Thoracic aorta (tissue), 2 donors: ENCODE measurements around the gene SH2D5. TPM values are rescaled to one million over a fixed set of nuclear protein-coding genes. Genes with fewer than 3 reads are reported as not detected.
A peak's percentile ranks its signal among the peaks of the same experiment; 100 is the strongest.

ENCODE experiments used
- ATAC-seq: fragments of 150-250 bp; one replicate; pipeline ENCODE4 v1.8.0; 2017; ENCODE audit warnings: low read depth; ENCODE audit not compliant: insufficient number of reproducible peaks, low FRiP score
- DNase-seq: peaks from one replicate; pipeline ENCODE4 v3.0.0-alpha.2; 2020; ENCODE audit warnings: low spot score
- H3K27ac ChIP-seq, 2 donors: fragments of 200-600 bp; sonication (generic); 1 replicate in 1 of 2; 2 replicates in 1 of 2; pipeline ENCODE4 v1.5.1; 2016; ENCODE audit warnings: mild to moderate bottlenecking in 2 of 2, moderate library complexity in 2 of 2
- H3K27me3 ChIP-seq: fragments of 200-600 bp; sonication (generic); replicated peaks from 2 replicates; pipeline ENCODE4 v1.6.0; 2016; ENCODE audit warnings: mild to moderate bottlenecking; ENCODE audit not compliant: insufficient read depth
- H3K36me3 ChIP-seq: fragments of 200-600 bp; sonication (generic); one replicate; pipeline ENCODE4 v1.5.1; 2016
- H3K4me1 ChIP-seq, 2 donors: fragments of 200-600 bp; sonication (generic); 1 replicate in 1 of 2; 2 replicates in 1 of 2; pipeline versions ENCODE4 v1.5.1 to v1.6.0; 2016; ENCODE audit warnings: low read depth in 2 of 2, mild to moderate bottlenecking in 1 of 2; ENCODE audit not compliant: control insufficient read depth in 1 of 2
- H3K4me3 ChIP-seq: fragments of 200-600 bp; sonication (generic); 2 replicates; pipeline ENCODE4 v1.5.1; 2016; ENCODE audit warnings: mild to moderate bottlenecking
- H3K9me3 ChIP-seq: fragments of 200-600 bp; sonication (generic); 2 replicates; pipeline ENCODE4 v1.5.1; 2016
- CTCF ChIP-seq: fragments of 200-600 bp; sonication (generic); IDR thresholded peaks from one replicate; pipeline ENCODE4 v1.5.1; 2019; ENCODE audit warnings: antibody characterized with exemption
- total RNA-seq, 2 donors: library from RNA; depleted of rRNA; stranded (reverse); fragments of >200 nt; gene quantifications; one replicate each; pipeline versions ENCODE4 v1.1.0 to v1.2.3, GENCODE V29; 2016

SH2D5 gene
- total RNA-seq, 2 donors from 2014 or later, result 0.41 TPM; not detected in 1

- no peak overlapping the region for H3K27ac ChIP-seq
- H3K4me3 ChIP-seq, result peak overlapping the region; percentile 86
- ATAC-seq (no peak), DNase-seq (no peak)
- peaks cover 12 to 25% of the 10 kb centered on the region in 2 donors for H3K4me1 ChIP-seq
- TF ChIP-seq CTCF, result no peak
- H3K27me3 ChIP-seq, result peaks cover 7% of the 10 kb centered on the region
- H3K9me3 ChIP-seq, result no peaks in the 10 kb centered on the region
- no peaks in the 10 kb centered on the region for H3K36me3 ChIP-seq
Measured at GRCh38 chr1:20731057-20731991, 1.2 kb downstream of the SH2D5 start.

GRCh38 chr1:20730690-20731056 lies 1.8 kb downstream of the SH2D5 start:
- H3K4me1 ChIP-seq, result peaks cover 12 to 25% of the 10 kb centered on the region in 2 donors
- H3K9me3 ChIP-seq, result no peaks in the 10 kb centered on the region
- DNase-seq (no peak), ATAC-seq (no peak)
- H3K27me3 ChIP-seq, result peaks cover 7% of the 10 kb centered on the region
- no peaks in the 10 kb centered on the region for H3K36me3 ChIP-seq
- H3K4me3 ChIP-seq, result no peak overlapping the region
- no peak overlapping the region for H3K27ac ChIP-seq
- no peak for TF ChIP-seq CTCF

- no peak overlapping the region for H3K4me3 ChIP-seq
- no peaks in the 10 kb centered on the region for H3K36me3 ChIP-seq
- H3K4me1 ChIP-seq, result peaks cover 12 to 25% of the 10 kb centered on the region in 2 donors
- H3K27ac ChIP-seq, result no peak overlapping the region
- no peak for TF ChIP-seq CTCF
- ATAC-seq, result no peak
- no peaks in the 10 kb centered on the region for H3K9me3 ChIP-seq
- DNase-seq, result no peak
- peaks cover 7% of the 10 kb centered on the region for H3K27me3 ChIP-seq
Measured at GRCh38 chr1:20729990-20730689, 2.4 kb downstream of the SH2D5 start.

- DNase-seq (no peak), ATAC-seq (no peak)
- Histone ChIP-seq H3K27ac (no peak overlapping the region), H3K9me3 (no peaks in the 10 kb centered on the region), H3K27me3 (peaks cover 7% of the 10 kb centered on the region), H3K4me1 (peaks cover 12 to 25% of the 10 kb centered on the region in 2 donors), H3K4me3 (no peak overlapping the region), H3K36me3 (no peaks in the 10 kb centered on the region)
- TF ChIP-seq CTCF, result no peak
Measured at GRCh38 chr1:20729155-20729931, 3.2 kb downstream of the SH2D5 start.
